ENCODE results near the gene PHF2. TPM values are rescaled to one million over a fixed set of nuclear protein-coding genes. Genes with fewer than 3 reads are reported as not detected.

PHF2 gene
- total RNA-seq, 4 donors from 2014 or later: 15.0 to 28.6 (median 20.4) TPM

GRCh38 chr9:93568169-93568568 lies 8.2 kb upstream of the PHF2 start:
- no peak for TF ChIP-seq CTCF (IDR thresholded peaks at IDR 0.05; ENCODE audit: low read depth)

GRCh38 chr9:93569621-93570174 lies 6.7 kb upstream of the PHF2 start:
- no peak for TF ChIP-seq CTCF (IDR thresholded peaks at IDR 0.05; ENCODE audit: low read depth)

DNA sequence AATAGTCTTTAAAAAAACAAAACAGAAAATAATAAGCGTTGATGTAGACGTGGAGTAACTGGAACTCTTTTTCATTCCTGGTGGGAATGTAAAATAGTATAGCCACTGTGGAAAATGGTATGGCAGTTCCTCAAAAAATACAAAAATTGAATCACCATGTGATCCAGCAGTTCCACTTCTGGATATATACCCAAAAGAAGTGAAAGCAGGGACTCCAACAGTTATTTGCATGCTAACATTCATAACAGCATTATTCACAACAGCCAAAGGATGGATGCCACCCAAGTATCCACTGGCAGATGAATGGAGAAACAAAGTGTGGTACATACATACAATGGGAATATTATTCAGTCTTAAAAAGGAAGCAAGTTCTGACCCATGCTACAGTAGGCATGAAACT lies 4.2 kb upstream of the PHF2 start:
- TF ChIP-seq CTCF (IDR thresholded peaks at IDR 0.05; ENCODE audit: low read depth): no peak

GRCh38 chr9:93572636-93573515 lies 3.5 kb upstream of the PHF2 start:
- TF ChIP-seq CTCF (IDR thresholded peaks at IDR 0.05; ENCODE audit: low read depth): no peak

DNA sequence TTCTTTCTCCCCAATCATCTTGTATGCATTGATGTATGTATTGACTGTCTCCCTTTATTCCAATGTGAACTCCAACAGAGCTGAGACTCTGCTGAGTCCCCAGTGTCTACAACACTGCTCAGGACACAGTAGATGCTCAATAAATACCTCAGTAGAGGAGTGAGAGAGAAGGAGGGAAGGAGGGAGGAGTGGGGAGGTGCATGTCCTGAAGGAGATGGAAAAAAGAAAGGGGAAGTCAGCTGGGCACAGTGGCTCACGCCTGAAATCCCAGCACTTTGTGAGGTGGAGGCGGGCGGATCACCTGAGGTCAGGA lies 2.9 kb upstream of the PHF2 start:
- TF ChIP-seq CTCF (IDR thresholded peaks at IDR 0.05; ENCODE audit: low read depth): no peak

DNA sequence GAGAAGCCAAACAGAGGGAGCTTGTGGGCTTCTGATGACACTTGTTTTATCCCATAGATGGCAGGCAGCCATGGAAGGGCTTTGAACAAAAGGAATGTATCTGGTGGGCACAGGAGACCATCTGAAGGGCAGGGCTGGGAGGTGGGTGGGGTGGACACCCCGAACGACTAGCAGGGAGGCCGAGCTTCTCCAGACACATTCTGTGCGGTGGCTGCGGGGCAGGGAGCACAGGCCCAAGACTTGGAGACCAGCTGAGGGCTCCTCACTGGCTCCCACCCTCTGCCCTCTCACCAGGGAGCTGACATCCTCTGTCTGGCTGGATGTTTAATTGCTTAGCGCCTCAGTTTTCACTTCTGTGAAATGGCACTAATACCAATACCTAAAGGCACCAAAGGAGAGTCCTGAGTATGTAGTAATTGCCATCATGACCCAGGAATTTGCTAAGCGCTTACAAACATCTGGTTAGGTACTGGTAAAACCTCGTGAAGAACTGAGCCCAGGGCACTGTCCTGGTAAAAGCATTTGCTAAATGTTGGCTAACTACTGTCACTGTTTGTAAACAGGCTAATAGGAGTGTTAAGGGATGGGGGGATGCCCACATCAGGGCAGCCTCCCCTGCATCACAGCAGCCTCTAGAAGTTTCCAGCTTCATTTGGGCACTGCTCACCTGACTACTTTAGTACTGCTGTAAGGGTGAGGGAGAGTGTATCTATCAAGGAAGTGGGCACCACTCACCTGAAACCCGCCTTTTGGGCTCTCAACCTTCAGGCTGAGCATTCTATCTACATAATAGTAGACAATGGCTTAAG lies 2.1 kb upstream of the PHF2 start:
- TF ChIP-seq CTCF (IDR thresholded peaks at IDR 0.05; ENCODE audit: low read depth): no peak

Measured in subcutaneous adipose tissue (tissue), 4 donors.